Effector memory CD4-positive, alpha-beta T cell (primary cell): ENCODE results near the gene OR2T11.
"Not testable (repeated sequence)": the region's sequence is repeated elsewhere in the genome, so short reads cannot be mapped to it uniquely, and the experiment has no call there.

Experiments used
- DNase-seq, 3 donors: peaks; one replicate each; pipeline ENCODE4 v3.0.0-alpha.2; 2020
- H3K27ac ChIP-seq: 2 replicates; pipeline ENCODE4 v1.7.0; 2013; ENCODE audit warnings: mild to moderate bottlenecking, low read length, moderate library complexity; ENCODE audit not compliant: insufficient read depth, poor library complexity, severe bottlenecking
- H3K27me3 ChIP-seq: replicated peaks from 2 replicates; pipeline ENCODE4 v1.7.0; 2013; ENCODE audit warnings: mild to moderate bottlenecking, low read length; ENCODE audit not compliant: insufficient read depth, control insufficient read depth, poor library complexity, severe bottlenecking
- H3K36me3 ChIP-seq: 2 replicates; pipeline ENCODE4 v1.7.0; 2013; ENCODE audit warnings: mild to moderate bottlenecking, low read length, moderate library complexity; ENCODE audit not compliant: control insufficient read depth, insufficient read depth
- H3K4me1 ChIP-seq: 2 replicates; pipeline ENCODE4 v1.7.0; 2013; ENCODE audit warnings: low read length, mild to moderate bottlenecking; ENCODE audit not compliant: control insufficient read depth, insufficient read depth, poor library complexity, severe bottlenecking
- H3K4me3 ChIP-seq: 2 replicates; pipeline ENCODE4 v1.7.0; 2013; ENCODE audit warnings: low read length, low read depth, mild to moderate bottlenecking; ENCODE audit not compliant: insufficient read depth, poor library complexity, severe bottlenecking
- H3K9me3 ChIP-seq: 2 replicates; pipeline ENCODE4 v1.7.0; 2013; ENCODE audit warnings: mild to moderate bottlenecking, low read length, moderate library complexity; ENCODE audit not compliant: control insufficient read depth

OR2T11 gene

GRCh38 chr1:248641583-248641982 lies 6.7 kb upstream of the OR2T11 start:
- H3K27me3 ChIP-seq, H3K36me3 ChIP-seq, H3K4me1 ChIP-seq, H3K9me3 ChIP-seq, H3K4me3 ChIP-seq, H3K27ac ChIP-seq, DNase-seq: not testable (repeated sequence)

GRCh38 chr1:248640906-248641305 lies 6.0 kb upstream of the OR2T11 start:
- not testable (repeated sequence) for H3K36me3 ChIP-seq, H3K4me1 ChIP-seq, H3K9me3 ChIP-seq, H3K27me3 ChIP-seq, DNase-seq, H3K27ac ChIP-seq, H3K4me3 ChIP-seq

DNA sequence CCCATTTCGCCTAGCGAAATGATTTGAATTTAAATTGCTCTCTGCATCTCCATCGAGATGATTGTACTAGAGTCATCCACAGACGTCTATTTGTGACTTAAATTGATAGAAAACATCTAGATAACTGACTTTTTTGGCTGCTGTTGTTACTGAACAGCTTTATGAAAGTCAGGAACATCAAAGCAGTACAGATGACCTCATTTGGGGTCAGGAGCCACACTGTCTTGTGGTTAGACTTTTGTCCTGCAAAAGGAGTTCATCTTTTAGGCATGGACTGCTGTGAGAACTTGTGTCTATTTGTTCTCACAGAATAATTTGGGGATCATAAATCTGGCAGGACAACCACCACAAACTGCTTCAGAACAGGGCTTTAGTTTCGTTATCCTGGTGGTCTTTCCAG lies 4.8 kb upstream of the OR2T11 start:
- H3K27ac ChIP-seq, DNase-seq: not testable (repeated sequence)

GRCh38 chr1:248636612-248637011 lies 1.7 kb upstream of the OR2T11 start:
- not testable (repeated sequence) for H3K27me3 ChIP-seq, H3K9me3 ChIP-seq, H3K36me3 ChIP-seq, H3K27ac ChIP-seq, H3K4me3 ChIP-seq, DNase-seq, H3K4me1 ChIP-seq

More for the DNA sequence above, 4.8 kb upstream of the OR2T11 start:
- H3K9me3 ChIP-seq, H3K27me3 ChIP-seq, H3K4me1 ChIP-seq, H3K36me3 ChIP-seq, H3K4me3 ChIP-seq: not testable (repeated sequence)

DNA sequence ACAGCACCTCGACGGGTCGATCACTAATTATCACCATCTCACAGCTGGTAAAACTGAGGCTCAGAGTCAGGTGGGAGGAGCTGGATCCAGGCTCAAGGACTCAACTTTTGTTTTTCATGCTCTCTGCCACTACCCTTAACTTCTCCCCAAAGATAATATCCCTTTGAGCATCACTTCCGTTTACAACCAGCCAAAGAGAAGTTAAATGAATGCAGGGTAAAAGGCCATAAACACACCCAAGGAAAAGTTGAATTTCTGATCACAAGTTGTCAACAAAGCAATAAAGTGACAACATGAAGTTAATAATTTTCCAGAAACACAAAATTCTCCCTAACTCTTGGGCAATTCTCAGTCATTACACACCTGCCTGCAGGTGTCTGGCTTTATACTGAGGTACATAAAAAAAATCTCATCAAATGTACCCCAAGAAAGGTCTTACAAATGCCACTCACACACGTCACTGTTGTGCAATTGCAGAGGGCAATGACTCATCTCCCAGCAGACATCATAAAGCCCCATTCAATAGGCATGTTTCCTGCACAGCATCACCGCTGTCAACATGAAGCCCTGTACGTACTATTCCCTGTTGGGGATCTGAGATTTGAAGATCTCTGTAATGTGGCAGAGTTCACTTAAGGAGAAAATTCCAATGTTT lies 3.4 kb downstream of the OR2T11 start:
- Histone ChIP-seq H3K4me3 (no peak overlapping the region), H3K4me1 (no peaks in the 10 kb centered on the region)

GRCh38 chr1:248630551-248630950 lies 4.3 kb downstream of the OR2T11 start:
- Histone ChIP-seq H3K27ac (no peak overlapping the region), H3K9me3 (no peaks in the 10 kb centered on the region), H3K4me1 (no peaks in the 10 kb centered on the region), H3K36me3 (no peaks in the 10 kb centered on the region), H3K4me3 (no peak overlapping the region), H3K27me3 (no peaks in the 10 kb centered on the region)
- no peak for DNase-seq

More for the DNA sequence above, 3.4 kb downstream of the OR2T11 start:
- Histone ChIP-seq H3K36me3 (no peaks in the 10 kb centered on the region), H3K9me3 (no peaks in the 10 kb centered on the region), H3K27me3 (no peaks in the 10 kb centered on the region), H3K27ac (no peak overlapping the region)
- DNase-seq, result no peak

GRCh38 chr1:248627971-248628844 lies 6.7 kb downstream of the OR2T11 start:
- Histone ChIP-seq H3K9me3 (no peaks in the 10 kb centered on the region), H3K4me1 (no peaks in the 10 kb centered on the region), H3K27ac (no peak overlapping the region), H3K4me3 (no peak overlapping the region), H3K36me3 (no peaks in the 10 kb centered on the region), H3K27me3 (no peaks in the 10 kb centered on the region)
- DNase-seq, result no peak

DNA sequence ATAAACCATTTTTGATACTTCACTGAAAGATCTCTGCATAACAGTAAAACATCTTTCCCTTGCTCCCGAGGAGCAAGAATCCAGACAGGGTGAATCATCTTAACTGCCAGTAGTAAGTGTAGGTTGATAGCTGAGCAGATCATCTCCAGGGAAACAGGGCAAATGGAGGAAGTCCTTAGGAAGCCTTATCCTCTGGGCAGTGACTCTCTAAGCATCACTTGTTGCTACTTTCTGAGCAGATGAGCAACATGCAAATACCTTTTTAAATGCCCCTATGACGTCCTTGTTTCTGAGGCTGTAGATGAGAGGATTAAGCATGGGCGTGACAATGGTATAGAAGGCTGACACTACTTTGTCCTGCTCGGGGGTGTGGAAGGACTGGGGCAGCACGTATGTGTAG lies 8.9 kb downstream of the OR2T11 start:
- Histone ChIP-seq H3K9me3 (no peaks in the 10 kb centered on the region), H3K36me3 (no peaks in the 10 kb centered on the region), H3K27me3 (no peaks in the 10 kb centered on the region), H3K27ac (no peak overlapping the region), H3K4me3 (no peak overlapping the region), H3K4me1 (no peaks in the 10 kb centered on the region)
- no peak for DNase-seq

DNA sequence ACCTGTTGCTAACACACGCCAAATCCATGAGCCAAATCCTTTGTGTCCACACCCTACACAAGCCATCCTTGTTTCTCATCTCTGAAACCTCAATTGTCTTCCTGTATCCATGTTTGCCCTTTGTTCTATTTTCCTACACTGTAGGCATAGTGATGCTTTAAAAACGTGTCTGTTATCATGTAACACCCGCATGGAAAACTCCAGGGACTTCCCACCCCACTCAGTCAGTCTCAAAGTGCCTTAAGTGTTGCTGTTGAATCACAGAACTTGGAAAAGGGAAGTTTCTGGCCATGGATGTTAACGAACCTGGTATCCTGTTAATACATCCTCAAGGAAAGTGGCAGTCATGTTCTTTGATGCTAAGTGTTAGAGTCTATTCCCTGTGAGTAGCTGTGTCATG lies 9.7 kb downstream of the OR2T11 start:
- Histone ChIP-seq H3K27me3 (no peaks in the 10 kb centered on the region), H3K36me3 (no peaks in the 10 kb centered on the region)
- DNase-seq, result no peak

GRCh38 chr1:248622570-248623001 lies 12.3 kb downstream of the OR2T11 start:
- Histone ChIP-seq H3K36me3 (no peaks in the 10 kb centered on the region), H3K27ac (no peak overlapping the region), H3K9me3 (no peaks in the 10 kb centered on the region), H3K4me3 (no peak overlapping the region), H3K4me1 (no peaks in the 10 kb centered on the region), H3K27me3 (no peaks in the 10 kb centered on the region)
- DNase-seq, result no peak

More for the DNA sequence above, 9.7 kb downstream of the OR2T11 start:
- no peaks in the 10 kb centered on the region for H3K9me3 ChIP-seq
- no peaks in the 10 kb centered on the region for H3K4me1 ChIP-seq
- H3K4me3 ChIP-seq, result no peak overlapping the region
- H3K27ac ChIP-seq, result no peak overlapping the region
